A549 (cell line): Measurements from ENCODE around the gene ISM1. TPM values are rescaled to one million over a fixed set of nuclear protein-coding genes. Genes with fewer than 3 reads are reported as not detected.

Source experiments
- ATAC-seq, 2 experiments: fragments of 200-7000 bp in 1 of 2; fragments of >200 bp in 1 of 2; cut with Nextera tagmentation in 1 of 2; cut with Tn5 transposase in 1 of 2; 3 replicates each; pipeline versions ENCODE4 v1.8.0 to v1.9.1; 2018 to 2020; ENCODE audit warnings: mild to moderate bottlenecking in 1 of 2, moderate library complexity in 1 of 2
- CTCF ChIA-PET: fragments of 300-600 bp; sonication (Branson Sonifier 250); formaldehyde crosslinking; extraction: SDS; loops from one replicate; lab custom pipeline; 2021; ENCODE audit warnings: antibody characterized with exemption, inconsistent platforms; lab: Yijun Ruan, JAX
- POLR2A ChIA-PET: fragments of 350-600 bp; formaldehyde crosslinking; extraction: SDS; loops from one replicate; lab custom pipeline; 2021; ENCODE audit warnings: antibody characterized with exemption, inconsistent platforms; lab: Yijun Ruan, JAX
- DNase-seq, 2 experiments: peaks; one replicate each; pipeline versions ENCODE4 v3.0.0 to v3.0.0-alpha.2; 2011 to 2016; ENCODE audit warnings: low read depth in 1 of 2, low spot score in 1 of 2
- FAIRE-seq: peaks from 2 replicates; lab custom pipeline; 2011; peaks lifted over from hg19 to GRCh38; lab: Jason Lieb, UNC
- H3K27ac ChIP-seq, 2 experiments: fragments of >200 bp; sonication (Bioruptor Twin); formaldehyde crosslinking; 3 replicates each; pipeline ENCODE4 v1.5.1; 2016 to 2017
- H3K4me1 ChIP-seq: fragments of >200 bp; sonication (Bioruptor Twin); formaldehyde crosslinking; 3 replicates; pipeline ENCODE4 v1.6.1; 2016
- H3K4me2 ChIP-seq: fragments of >200 bp; sonication (Bioruptor Twin); formaldehyde crosslinking; 3 replicates; pipeline ENCODE4 v1.6.1; 2016
- H3K4me3 ChIP-seq: fragments of >200 bp; sonication (Bioruptor Twin); formaldehyde crosslinking; 3 replicates; pipeline ENCODE4 v1.5.1; 2016
- H3K9me3 ChIP-seq: fragments of >200 bp; sonication (Bioruptor Twin); formaldehyde crosslinking; 3 replicates; pipeline ENCODE4 v1.6.1; 2016
- BCL3 ChIP-seq: fragments of >200 bp; sonication (Bioruptor Twin); formaldehyde crosslinking; IDR thresholded peaks from 3 replicates; pipeline ENCODE4 v1.6.1; 2016
- BHLHE40 ChIP-seq: IDR thresholded peaks from 2 replicates; pipeline ENCODE4 v1.6.1; 2012; ENCODE audit warnings: low read depth, low read length, inconsistent platforms
- CEBPB ChIP-seq, 2 experiments: fragments of >200 bp in 1 of 2; sonication (Bioruptor Twin) in 1 of 2; formaldehyde crosslinking in 1 of 2; IDR thresholded peaks; 2 replicates each; pipeline ENCODE4 v1.6.1; 2012 to 2016
- CHD2 ChIP-seq: fragments of 150-350 bp; IDR thresholded peaks from 2 replicates; pipeline ENCODE4 v1.6.1; 2014; ENCODE audit warnings: low read length; ENCODE audit not compliant: partially characterized antibody
- CTCF ChIP-seq: fragments of >200 bp; sonication (Bioruptor Twin); formaldehyde crosslinking; IDR thresholded peaks from 3 replicates; pipeline ENCODE4 v1.5.1; 2016
- FOXS1 ChIP-seq: fragments of 250-450 bp; sonication (Bioruptor Pico); IDR thresholded peaks from 2 replicates; pipeline ENCODE4 v1.5.0; 2020; ENCODE audit warnings: mild to moderate bottlenecking, moderate library complexity
- HES2 ChIP-seq: fragments of >200 bp; sonication (Bioruptor Twin); formaldehyde crosslinking; IDR thresholded peaks from 2 replicates; pipeline ENCODE4 v1.6.1; 2016
- HEYL ChIP-seq: fragments of 250-450 bp; sonication (Bioruptor Pico); IDR thresholded peaks from 2 replicates; pipeline ENCODE4 v1.8.0; 2021; ENCODE audit warnings: mild to moderate bottlenecking, moderate library complexity
- HOXB5 ChIP-seq: fragments of 250-450 bp; sonication (Bioruptor Pico); IDR thresholded peaks from 2 replicates; pipeline ENCODE4 v1.5.0; 2020; ENCODE audit warnings: mild to moderate bottlenecking, moderate library complexity
- JUN ChIP-seq, 2 experiments: fragments of >200 bp; sonication (Bioruptor Twin); formaldehyde crosslinking; IDR thresholded peaks; 2 replicates in 1 of 2; 3 replicates in 1 of 2; pipeline ENCODE4 v1.6.1; 2016 to 2017
- MAX ChIP-seq: IDR thresholded peaks from 2 replicates; pipeline ENCODE4 v1.6.1; 2012
- MAZ ChIP-seq: fragments of 150-350 bp; IDR thresholded peaks from 2 replicates; pipeline ENCODE4 v1.6.1; 2014; ENCODE audit warnings: antibody characterized with exemption, low read depth, low read length, borderline replicate concordance
- MYC ChIP-seq: IDR thresholded peaks from 2 replicates; pipeline ENCODE4 v1.6.1; 2012; ENCODE audit warnings: mild to moderate bottlenecking, inconsistent platforms, low read length, improper control_type of control experiment, borderline replicate concordance
- NFE2L2 ChIP-seq: fragments of 150-350 bp; conservative IDR thresholded peaks from 2 replicates; pipeline ENCODE4 v1.6.1; 2014; ENCODE audit warnings: low read length
- PBX3 ChIP-seq: IDR thresholded peaks from 2 replicates; pipeline ENCODE4 v1.6.1; 2012
- POLR2AphosphoS2 ChIP-seq: conservative IDR thresholded peaks from 2 replicates; pipeline ENCODE4 v1.6.1; 2012; ENCODE audit warnings: low read length, improper control_type of control experiment, inconsistent platforms
- RAD21 ChIP-seq, 2 experiments: fragments of >200 bp in 1 of 2; sonication (Bioruptor Twin) in 1 of 2; formaldehyde crosslinking in 1 of 2; IDR thresholded peaks in 1 of 2; conservative IDR thresholded peaks in 1 of 2; 2 replicates in 1 of 2; 3 replicates in 1 of 2; pipeline ENCODE4 v1.6.1; 2012 to 2018; ENCODE audit warnings: inconsistent platforms in 1 of 2
- RCOR1 ChIP-seq: fragments of 150-350 bp; IDR thresholded peaks from 2 replicates; pipeline ENCODE4 v1.6.1; 2014; ENCODE audit warnings: antibody characterized with exemption, low read length, low read depth
- RNF2 ChIP-seq: fragments of 200-600 bp; sonication (generic); IDR thresholded peaks from 2 replicates; pipeline ENCODE4 v1.6.1; 2016; ENCODE audit warnings: low read depth, mild to moderate bottlenecking, antibody characterized with exemption, moderate library complexity, borderline replicate concordance
- SMC3 ChIP-seq: fragments of >200 bp; sonication (Bioruptor Twin); formaldehyde crosslinking; IDR thresholded peaks from 3 replicates; pipeline ENCODE4 v1.6.1; 2018; ENCODE audit warnings: inconsistent platforms
- TFCP2L1 ChIP-seq: fragments of 250-450 bp; sonication (Bioruptor Pico); IDR thresholded peaks from 2 replicates; pipeline ENCODE4 v1.5.0; 2021; ENCODE audit warnings: mild to moderate bottlenecking
- USF2 ChIP-seq: fragments of 450-650 bp; IDR thresholded peaks from 2 replicates; pipeline ENCODE4 v1.6.1; 2014; ENCODE audit warnings: antibody characterized with exemption
- ZC3H11A ChIP-seq: fragments of 450-650 bp; IDR thresholded peaks from 2 replicates; pipeline ENCODE4 v1.6.1; 2014; ENCODE audit warnings: antibody characterized with exemption, mild to moderate bottlenecking
- ZSCAN20 ChIP-seq: fragments of 250-450 bp; sonication (Bioruptor Pico); IDR thresholded peaks from 2 replicates; pipeline ENCODE4 v1.8.0; 2022; ENCODE audit warnings: mild to moderate bottlenecking, moderate library complexity
- WGBS: methylation state at CpG from one replicate; pipeline ENCODE4 v1.1.6; 2017; ENCODE audit errors: missing lambda C conversion rate; 5-methylcytosine and 5-hydroxymethylcytosine counted together
- polyA plus RNA-seq, 4 experiments: library from polyadenylated mRNA; depleted of rRNA in 3 of 4; stranded (reverse); fragments of >200 nt; fragmentation: RNase III in 1 of 4; extraction: RNeasy Plus Mini Kit Qiagen cat#74134 plus additional on column Dnase treatment in 1 of 4; gene quantifications; 2 replicates in 3 of 4; 3 replicates in 1 of 4; pipeline ENCODE4 v1.2.3, GENCODE V29; 2011 to 2017

Gene ISM1
- polyA plus RNA-seq, 2 of the 4 experiments (the other 2 are of a cell fraction), result 0.18 to 0.39 TPM

GRCh38 chr20:13285408-13285807, 64.3 kb downstream of the ISM1 start:
- DNase-seq (no peak), ATAC-seq (no peak), FAIRE-seq (no peak)
- ChIA-PET CTCF (interaction anchor here (0.6 to 1.6 kb wide), 4 partner anchors 9 to 486 kb away, joined by 3 to 4 read pairs (median 4); no protein-coding TSS in a partner anchor), POLR2A (no interaction called here)
- H3K4me1 ChIP-seq, result no peaks in the 10 kb centered on the region
- no peak overlapping the region for H3K4me3 ChIP-seq
- no peak overlapping the region for H3K4me2 ChIP-seq
- peak overlapping the region in 1 of 2 experiments; percentile 54; a peak in 3 of 6 replicates for H3K27ac ChIP-seq
- H3K9me3 ChIP-seq, result no peaks in the 10 kb centered on the region
- TF ChIP-seq CHD2 (no peak), FOXS1 (no peak), HOXB5 (CRISPR knock-in tag) (no peak), MAZ (no peak), MYC (no peak), PBX3 (no peak), CEBPB (IDR thresholded peaks at IDR 0.05) (no peak), ZSCAN20 (CRISPR knock-in tag) (no peak), ZC3H11A (no peak), RAD21 (conservative IDR thresholded peaks at IDR 0.05 in 1 of 2, IDR thresholded peaks at IDR 0.05 in 1 of 2) (no peak), RNF2 (no peak), CTCF (no peak), SMC3 (no peak), TFCP2L1 (CRISPR knock-in tag) (no peak)
- TF ChIP-seq, all 56 proteins: peak for 0
- 90% methylated on average over 6 of the region's 6 CpGs for WGBS

GRCh38 chr20:13286052-13286451, 65.0 kb downstream of the ISM1 start:
- DNase-seq (no peak), ATAC-seq (no peak), FAIRE-seq (no peak)
- no peak for TF ChIP-seq BCL3
- TF ChIP-seq CEBPB (IDR thresholded peaks at IDR 0.05), result no peak
- H3K27ac ChIP-seq, result no peak overlapping the region
- ChIA-PET POLR2A (no interaction called here), CTCF (no interaction called here)
- H3K9me3 ChIP-seq, result no peaks in the 10 kb centered on the region
- no peaks in the 10 kb centered on the region for H3K4me1 ChIP-seq
- no peak overlapping the region for H3K4me2 ChIP-seq
- 74% methylated on average over 5 of the region's 5 CpGs for WGBS
- no peak overlapping the region for H3K4me3 ChIP-seq

- CTCF ChIA-PET, result no interaction called here
- FAIRE-seq (no peak), ATAC-seq (no peak), DNase-seq (no peak)
- POLR2A ChIA-PET, result no interaction called here
- WGBS, result 69% methylated on average over 7 of the region's 7 CpGs
- H3K4me2 ChIP-seq, result no peak overlapping the region
- no peaks in the 10 kb centered on the region for H3K4me1 ChIP-seq
- H3K4me3 ChIP-seq, result no peak overlapping the region
- H3K27ac ChIP-seq, result peak overlapping the region in 1 of 2 experiments; percentile 1; a peak in 1 of 6 replicates
- no peaks in the 10 kb centered on the region for H3K9me3 ChIP-seq
- no peak for TF ChIP-seq RNF2
- TF ChIP-seq HES2, result no peak
- no peak for TF ChIP-seq NFE2L2
- TF ChIP-seq CTCF, result no peak
- TF ChIP-seq POLR2AphosphoS2, result no peak
- TF ChIP-seq SMC3, result no peak
- TF ChIP-seq HOXB5 (CRISPR knock-in tag), result no peak
- TF ChIP-seq BHLHE40, result no peak
- TF ChIP-seq USF2, result no peak
- no peak for TF ChIP-seq MAX
- no peak for TF ChIP-seq ZC3H11A
- no peak for TF ChIP-seq MAZ
- TF ChIP-seq TFCP2L1 (CRISPR knock-in tag), result no peak
- no peak for TF ChIP-seq HEYL
- no peak for TF ChIP-seq JUN (IDR thresholded peaks at IDR 0.05)
- no peak for TF ChIP-seq RCOR1
These were observed 65.5 kb downstream of the ISM1 start for GRCh38 chr20:13286607-13287006.
